ENCODE measurements around the gene EFNB1.

The EFNB1 gene

GRCh38 chrX:68889249-68889648 is 60.4 kb downstream of the EFNB1 start:
- DNase-seq (ENCODE audit: low spot score), result no peak

Data from LoVo (cell line).